Pulmonary artery endothelial cell (primary cell): Measurements from ENCODE around the gene CCDC192. TPM values are rescaled to one million over a fixed set of nuclear protein-coding genes. Genes with fewer than 3 reads are reported as not detected.
A peak's percentile ranks its signal among the peaks of the same experiment; 100 is the strongest.

Experiments
- DNase-seq: peaks from one replicate; pipeline ENCODE4 v3.0.0-alpha.2; 2011; ENCODE audit warnings: low read depth, low spot score
- total RNA-seq: library from RNA; depleted of rRNA; stranded (reverse); fragments of >200 nt; gene quantifications from 2 replicates; pipeline ENCODE4 v1.2.3, GENCODE V29; 2014

Gene CCDC192
- total RNA-seq, 1 donor from 2014 or later = not detected

DNA sequence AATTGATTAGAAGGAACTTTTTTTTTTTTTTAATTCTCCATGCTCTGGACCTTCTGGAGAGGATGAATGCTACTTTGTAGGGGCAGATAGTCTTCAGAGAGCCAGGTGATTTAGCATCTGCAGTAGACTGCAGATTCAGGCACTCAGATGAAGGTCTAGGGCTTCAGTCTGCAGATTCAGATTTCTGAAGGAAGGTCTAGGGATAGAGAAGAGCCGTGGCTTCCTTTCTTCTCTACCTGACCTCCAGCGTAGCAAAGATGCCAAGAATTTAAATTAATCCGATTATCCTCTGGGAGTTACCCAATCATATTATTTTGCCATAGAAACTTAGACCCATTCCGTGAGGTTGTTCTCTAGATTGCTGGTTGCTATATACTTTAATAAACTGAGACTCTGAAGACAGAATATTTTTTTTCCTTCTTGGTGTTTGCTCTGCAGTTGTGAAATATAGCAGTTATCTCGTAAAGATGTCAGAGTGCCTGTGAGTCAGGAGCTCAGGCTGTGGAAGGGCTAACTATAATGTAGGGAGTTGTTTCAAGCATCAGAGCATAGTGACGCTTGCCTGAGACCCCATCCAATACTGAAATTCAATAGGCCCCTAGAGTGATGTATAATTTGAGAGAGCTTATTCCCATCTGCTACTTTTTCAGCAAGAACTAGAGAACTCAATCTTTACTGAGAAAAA, 247.7 kb downstream of the CCDC192 start:
- DNase-seq = no peak

DNA sequence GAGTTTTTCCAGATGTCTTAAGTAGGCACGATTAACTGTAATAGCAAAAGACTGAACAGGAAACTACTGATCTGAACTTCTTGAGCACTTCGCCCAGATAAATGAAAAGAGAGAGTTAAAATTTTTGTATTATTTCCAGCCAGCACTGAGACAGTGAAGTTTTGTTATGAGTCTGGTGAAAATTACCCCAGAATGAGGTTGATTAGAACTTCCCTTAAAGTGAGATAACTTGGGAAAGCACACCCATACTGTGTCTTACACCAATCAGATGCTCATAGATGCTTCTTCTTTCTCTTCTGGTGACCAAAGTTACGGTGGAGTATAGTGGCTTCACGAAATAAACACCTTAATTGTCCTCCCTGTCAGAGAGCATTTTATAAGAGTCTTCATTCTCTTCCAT, 248.6 kb downstream of the CCDC192 start:
- DNase-seq = no peak

DNA sequence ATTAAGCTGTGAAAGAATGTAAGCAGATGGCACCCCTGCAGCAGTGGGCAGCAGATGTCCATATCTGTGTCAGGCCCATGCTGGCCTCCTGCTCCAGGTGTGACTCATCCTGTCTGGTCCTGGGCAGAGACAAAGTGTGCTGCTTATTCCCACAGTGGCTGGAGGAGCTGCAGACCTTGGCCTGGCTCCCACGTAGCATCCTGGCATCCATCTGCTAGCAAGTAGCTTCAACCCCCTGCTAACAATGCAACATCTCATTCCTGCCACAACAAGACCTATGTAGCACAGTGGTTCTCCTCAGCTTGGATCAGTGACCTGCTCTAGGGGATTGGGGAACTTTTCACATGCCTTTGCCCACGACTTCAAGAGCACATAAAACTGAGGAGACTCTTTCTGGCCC, 254.0 kb downstream of the CCDC192 start:
- DNase-seq = peak; percentile 69

DNA sequence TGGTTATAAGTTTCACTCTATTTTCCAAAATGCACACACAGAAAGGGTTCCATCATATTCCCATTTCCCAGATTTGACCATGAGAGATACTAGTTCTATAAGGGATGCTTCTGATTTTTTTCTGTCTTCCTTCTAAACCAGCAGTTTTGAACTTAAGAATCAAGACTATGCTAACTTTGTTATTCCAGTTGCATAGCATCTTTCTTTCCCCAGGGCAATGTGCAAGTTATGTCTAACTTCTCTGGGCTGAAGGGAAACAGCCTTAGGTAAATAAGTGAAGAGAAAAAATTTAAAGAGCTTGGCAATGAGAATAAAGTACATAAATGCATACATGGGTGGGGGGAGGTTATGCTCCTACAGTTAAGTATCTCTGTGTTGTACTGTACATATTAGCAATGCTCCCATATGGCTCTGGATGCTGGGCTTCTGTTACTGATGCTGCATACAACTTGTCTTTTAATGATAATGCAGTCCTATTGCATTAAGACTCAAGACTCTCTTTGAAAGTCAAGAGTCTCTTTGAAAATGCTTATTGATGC, 254.6 kb downstream of the CCDC192 start:
- DNase-seq = no peak

DNA sequence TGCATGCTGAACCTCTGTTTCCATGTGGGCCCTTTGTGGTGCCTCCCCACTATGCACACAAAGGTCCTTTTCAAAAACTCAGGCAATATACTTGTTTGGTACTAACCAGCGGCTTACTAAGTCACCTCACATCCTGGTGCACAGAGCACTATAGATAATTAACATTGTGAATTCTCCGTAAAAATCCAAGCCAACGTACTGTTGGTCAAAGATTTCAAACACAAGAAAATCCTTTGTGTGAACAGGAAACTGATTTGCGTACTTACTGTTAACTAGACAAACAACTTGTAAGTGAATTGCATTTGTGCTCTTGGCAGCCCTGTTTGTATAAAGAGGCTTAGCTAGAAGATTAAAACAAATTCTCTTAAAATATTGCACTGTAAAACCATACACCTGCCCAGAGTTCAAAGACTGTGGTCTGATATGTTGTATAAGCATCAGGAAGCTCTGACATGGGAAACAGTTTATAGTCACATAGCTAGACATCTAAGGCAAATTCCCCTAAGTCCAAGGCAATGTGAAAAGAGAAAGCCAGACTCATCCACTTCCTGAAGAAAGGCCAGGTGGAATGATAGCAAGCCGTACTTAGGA, 255.3 kb downstream of the CCDC192 start:
- DNase-seq = no peak

DNA sequence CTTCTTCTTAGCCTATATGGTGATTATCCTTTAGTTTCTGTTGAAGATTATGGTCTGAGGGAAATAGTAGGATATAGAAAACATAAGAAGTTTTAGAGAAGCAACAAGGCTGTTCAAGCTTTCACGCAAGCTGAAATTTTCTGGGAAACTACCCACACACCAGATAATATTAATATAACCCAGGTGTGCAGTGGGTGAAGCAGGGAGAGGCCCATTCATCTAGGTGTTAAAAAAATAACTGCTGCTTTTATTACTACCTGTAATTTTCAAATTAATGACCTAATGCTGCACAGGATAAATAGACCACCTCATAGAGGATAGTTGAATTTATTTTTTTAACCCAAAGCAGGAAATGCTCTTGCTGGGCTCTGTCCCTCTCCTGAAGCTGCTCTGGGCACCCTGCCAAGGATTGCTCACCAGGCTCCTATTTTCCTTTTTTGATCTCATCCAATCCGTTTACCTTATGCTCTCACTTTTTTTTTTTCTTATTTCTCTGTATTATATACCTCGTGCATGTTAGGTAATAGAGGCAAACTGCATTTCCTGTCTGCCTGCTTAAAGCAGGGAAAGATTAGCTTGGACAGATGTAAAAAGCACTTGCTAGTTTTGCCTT, 256.1 kb downstream of the CCDC192 start:
- peak; percentile 64 for DNase-seq

DNA sequence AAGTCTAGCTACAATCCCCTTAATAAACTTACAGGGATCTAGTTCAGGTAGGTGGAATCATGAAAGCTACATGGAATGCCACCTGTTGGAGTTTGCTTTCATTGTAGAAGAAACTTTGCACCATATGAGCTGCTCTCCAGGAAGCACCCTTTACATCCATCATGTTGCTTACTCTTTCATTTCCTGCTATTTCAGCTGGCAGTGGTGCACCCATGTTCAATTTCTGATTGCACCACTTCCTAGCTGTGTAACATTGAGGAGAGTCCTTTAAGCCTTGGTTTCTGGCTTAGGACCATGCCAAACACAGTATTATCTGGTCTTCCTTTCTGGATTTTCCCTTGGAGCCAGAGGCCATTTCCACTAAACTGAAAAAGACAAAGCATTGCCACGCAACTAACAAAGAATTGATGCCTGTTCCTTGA, 257.1 kb downstream of the CCDC192 start:
- DNase-seq = peak; percentile 87

DNA sequence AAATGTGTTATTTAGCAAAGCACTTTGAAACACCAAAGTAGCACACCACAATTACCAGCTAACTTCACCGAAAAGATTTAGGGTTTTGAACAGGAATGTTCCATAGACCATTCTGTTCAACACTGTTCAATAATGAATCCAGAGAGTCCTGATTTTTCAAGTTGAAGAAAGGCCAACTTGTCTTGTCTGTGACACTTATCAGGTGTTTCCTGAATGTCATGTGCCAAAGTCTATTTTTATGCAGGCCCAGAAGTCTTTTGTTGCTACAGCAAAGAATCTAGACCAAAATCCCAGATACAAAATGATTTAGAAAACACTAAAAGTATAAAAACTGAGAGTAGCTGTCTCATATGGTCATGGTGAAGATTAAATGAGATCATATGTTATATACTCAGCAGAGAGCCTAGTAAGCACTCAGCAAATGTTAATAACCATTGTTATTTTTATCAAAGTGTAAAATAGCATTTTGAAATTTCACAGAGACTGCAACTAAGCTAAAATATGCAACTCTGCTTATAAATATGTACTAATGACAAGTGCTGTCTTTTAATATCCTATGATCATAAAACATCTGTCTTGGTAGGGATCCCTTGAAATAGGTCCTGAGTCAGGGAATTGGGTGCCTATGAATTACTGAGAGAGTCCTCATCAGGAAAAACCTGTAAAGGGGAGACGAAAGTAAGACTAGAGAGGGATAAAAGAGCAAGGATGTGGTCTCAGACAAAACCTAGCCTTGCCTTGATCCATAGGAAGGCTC, 258.0 kb downstream of the CCDC192 start:
- peak; percentile 65 for DNase-seq

DNA sequence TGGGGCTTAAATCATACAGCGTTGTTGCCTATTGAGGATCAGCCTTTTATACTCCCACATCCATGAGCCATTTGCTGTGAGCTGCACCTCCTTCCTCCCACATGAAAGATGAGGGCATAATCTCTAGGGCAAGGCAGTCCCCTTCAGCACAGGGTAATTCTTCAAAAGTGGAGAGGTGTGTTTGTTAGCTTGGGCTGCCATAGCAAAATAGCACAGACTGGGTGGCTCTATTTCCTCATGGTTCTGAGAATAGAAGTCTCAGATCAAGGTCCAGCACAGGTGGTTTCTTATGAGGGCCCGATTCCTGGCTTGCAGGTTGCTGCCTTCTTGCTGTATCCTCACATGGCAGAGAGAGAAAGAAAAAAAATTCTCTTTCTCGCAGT, 258.6 kb downstream of the CCDC192 start:
- DNase-seq = no peak

DNA sequence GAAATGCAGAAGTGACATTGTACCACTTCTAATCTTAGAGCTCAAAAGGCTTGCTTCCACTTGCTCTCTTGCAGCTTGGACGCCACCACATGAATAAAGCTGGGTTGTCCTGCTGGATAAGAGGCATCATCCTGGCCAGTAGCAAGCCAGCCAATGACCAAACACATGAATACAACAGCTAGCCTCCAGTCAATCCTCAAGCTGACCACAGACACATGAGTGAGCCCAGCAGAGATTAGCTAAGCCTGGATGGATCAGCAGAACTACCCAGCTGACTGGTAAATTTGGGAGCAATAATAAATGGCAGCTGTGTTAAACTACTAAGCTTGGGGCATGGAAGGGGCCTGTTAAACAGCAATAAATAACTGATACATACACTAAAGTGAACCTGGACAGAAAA, 259.3 kb downstream of the CCDC192 start:
- no peak for DNase-seq

DNA sequence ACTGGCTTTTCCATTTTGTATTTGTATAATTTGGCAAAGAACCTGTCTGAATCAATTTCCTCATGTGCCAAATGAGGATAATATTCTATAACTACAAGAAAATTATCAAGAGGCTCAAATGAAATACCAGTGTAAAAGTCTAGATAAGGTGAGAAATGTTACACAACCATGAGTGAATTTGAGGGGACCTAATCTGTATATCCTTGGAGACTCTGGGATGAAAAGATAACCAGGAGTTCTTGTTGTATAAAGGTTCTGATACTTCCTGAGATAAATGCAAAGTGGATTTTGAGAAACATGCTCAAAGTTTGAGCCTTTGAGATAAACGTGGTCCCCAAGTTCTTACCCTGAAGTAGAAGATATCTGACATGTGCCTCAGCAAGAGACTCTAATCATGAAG, 260.0 kb downstream of the CCDC192 start:
- DNase-seq = no peak

DNA sequence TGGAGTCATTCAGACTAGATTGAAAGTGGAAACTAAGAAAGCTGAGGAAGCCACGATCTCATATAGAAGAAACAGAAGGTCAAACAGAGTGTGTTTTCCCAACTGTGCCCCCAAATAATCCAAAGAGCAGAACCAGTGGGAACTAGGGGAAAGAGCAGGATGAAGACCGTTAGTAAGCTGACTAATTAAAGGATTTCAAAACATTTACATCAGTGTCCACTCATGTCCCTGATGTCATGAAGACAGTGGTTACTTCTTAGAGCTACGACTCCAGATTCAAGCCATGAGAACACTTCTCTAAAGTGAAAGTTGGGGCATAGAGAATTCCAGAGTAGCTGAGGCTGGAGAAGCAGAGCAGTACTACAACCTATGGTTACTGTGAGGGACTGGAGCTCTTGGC, 260.7 kb downstream of the CCDC192 start:
- DNase-seq = no peak

DNA sequence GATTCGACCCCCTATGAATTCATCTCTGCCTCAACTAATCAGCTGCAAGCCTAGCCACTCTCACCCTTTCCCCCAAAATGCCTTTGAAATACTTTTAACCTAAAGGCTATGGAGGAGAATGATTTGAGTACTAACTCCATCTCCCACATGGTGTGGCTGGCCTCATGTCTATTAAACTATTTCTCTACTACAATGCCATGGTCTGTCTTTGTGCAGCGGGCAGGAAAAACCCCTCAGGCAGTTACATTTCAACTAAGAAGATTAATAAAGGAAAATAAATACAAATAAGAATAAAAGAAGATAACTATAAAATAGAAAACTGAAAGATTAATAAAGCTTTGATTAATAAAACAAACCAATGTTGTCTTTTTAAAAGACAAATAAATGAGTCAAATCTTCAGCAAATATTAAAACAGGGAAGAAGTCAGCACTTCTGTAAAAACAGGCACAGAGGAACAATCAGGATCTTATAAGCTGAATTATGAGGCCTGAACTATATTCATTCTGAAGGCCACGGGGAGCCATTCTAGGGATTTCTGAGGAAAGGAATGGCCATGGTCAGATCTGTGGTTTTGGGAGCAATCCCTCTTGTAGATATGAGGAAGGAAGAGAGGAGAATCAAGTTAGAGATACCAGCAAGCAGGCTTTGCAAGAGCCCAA, 264.3 kb downstream of the CCDC192 start:
- no peak for DNase-seq

DNA sequence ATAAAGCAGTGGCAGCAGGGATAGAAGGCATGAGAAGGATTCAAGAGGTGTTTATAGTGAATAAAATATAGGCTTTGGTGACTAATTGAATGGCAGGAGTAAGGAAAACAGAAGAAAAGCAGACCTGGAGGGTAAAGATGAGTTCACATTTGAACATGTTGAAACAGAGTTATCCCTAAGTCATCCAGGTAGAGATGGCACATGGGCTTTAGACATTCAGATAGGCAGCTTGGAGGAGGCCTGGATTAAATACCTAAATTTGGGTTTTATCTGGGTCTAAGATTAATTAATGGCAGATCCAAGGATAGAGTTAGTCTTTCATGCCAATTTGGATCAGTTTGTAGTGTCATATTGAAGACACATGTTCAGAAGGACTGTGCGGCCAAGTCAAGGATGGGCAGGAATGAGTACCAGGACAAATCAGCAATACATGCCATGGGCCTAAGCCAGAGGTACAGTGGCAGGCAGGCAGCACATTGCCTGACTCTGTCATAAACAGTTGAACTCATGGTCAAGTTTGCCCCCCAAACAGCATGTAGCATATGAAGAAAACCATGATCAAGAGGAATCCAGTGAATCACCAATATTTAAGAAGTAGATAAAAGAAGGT, 264.9 kb downstream of the CCDC192 start:
- DNase-seq = no peak

DNA sequence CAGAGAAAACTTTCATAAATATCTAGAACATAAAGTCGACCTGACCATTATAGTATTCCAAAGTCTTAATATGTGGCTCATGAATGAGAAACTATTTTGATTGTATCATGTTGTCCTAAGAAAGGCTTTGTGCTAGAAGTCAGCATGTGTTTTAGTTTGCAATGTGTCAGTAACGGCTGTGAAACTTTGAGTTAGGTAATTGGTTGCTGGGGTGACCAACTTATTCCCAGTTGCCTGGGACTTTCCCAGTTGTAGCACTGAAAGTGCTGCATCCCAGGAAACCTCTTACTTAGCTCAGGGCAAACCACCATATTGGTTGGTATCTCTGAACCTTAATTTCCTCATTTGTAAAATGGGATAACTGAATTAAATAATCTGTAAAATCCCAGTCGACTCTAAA, 265.8 kb downstream of the CCDC192 start:
- DNase-seq = no peak

DNA sequence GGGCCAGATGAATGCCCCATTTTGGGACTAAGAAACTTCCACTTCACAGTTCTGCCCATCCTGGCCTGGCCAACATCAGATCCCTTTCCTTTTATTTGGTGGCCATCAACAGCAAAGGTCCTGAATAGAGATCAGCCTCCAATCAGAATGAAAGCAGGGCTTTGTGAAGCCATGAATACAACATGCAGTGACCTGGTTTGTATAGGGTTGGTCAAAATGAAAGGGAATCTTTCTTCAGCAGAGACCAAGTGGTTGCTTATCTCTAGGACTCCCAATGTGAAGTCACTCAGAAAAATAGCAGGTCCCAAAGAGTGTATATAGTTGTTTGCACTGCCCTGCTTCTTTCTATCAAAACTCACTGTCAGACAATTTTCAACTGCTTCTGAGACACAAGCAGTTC, 266.5 kb downstream of the CCDC192 start:
- no peak for DNase-seq

DNA sequence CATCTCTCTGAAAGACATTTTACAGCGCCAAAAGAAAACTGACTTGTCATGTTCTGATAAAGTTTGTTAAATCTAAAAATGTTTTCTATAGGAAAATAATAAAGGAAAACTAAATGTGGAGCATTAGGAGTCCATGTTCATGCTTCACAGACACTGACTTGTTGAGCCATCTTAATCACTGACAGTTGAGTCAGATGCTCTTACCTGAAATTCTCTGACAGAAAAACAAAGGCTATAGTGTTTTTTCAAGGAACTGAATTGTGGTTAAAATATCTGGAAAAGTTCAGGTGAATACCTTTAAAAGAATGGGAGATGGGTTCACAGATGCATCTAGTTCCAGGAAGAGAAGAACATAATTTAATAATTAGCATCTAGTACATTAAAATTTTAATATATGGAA, 266.9 kb downstream of the CCDC192 start:
- DNase-seq = no peak

DNA sequence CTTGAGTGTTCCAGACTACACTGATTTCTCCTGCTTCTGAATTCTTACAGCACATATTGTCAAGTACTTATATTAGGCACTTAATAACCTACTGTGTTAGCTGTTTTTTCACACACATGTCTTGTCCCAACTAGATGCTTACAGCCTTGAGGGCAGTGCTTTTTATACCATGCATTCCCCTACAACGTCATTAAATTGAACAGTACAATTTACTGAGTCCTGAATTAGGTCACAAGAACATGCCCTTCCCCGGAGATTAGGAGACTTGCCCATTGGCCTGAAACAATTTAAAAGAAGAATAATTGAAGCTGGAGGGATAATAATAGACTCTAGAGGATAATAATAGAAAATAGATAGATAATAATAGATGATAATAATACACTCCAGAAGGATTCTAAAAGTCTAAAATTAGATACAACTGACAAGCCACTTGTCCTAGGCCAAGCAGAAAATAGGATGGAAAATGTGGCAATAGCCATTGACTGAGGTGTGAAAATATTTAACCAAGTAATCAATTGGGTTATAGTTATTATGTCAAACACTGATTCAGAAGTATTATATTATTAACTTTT, 267.7 kb downstream of the CCDC192 start:
- DNase-seq = no peak

DNA sequence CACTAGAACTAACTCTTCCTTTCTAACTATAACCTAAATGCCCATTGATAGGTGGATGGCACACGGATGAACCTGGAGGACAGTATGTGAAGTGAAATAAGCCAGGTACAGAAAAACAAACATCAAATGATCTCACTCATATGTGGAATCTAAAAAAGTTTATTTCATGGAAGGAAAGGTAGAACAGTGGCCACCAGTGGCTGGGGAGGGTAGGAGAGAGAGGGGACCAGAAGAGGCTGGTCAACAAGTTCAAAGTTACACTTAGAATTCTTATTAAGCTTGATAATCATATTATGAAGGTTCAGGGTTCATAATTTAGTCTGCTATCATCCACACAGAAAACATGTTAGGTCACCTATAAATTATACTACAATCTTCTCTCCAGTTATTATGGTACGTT, 272.8 kb downstream of the CCDC192 start:
- no peak for DNase-seq

DNA sequence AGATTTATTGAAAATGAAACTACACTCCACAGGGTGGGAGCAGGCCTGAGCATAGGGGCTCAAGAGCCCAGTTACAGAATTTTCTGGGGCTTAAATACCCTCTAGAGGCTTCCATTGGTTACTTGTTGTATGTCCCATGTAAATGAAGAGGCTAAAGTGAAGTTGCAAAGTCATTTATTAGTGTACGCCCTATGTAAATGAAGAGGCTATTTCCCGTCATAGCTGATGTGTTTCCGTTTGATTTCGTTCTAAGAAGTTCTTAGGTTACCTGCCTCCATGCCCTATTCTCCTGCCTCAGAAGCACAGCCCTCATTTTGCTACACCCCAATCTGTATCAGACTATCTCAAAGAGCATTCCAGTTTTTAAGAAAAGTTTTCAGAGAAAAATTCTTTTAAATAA, 273.3 kb downstream of the CCDC192 start:
- no peak for DNase-seq
